ENCODE measurements around the gene SLC27A1. TPM values are rescaled to one million over a fixed set of nuclear protein-coding genes. Genes with fewer than 3 reads are reported as not detected.

Gene SLC27A1
- 10 to 100 TPM in 2 of 3 donors, 1 to 10 TPM in 1; 9.7 to 10.8 (median 10.3) TPM for polyA plus RNA-seq (ENCODE audit: insufficient read length in 3 of 3)

GRCh38 chr19:17470068-17470841 is at the start of gene SLC27A1:
TSS of gene SLC27A1 (plus strand) at chr19:17470524. CDS start at chr19:17470541, 17 bp downstream.
- DNase-seq (ENCODE audit: low read depth in 3 of 3, low spot score in 2 of 3): peak; percentile 96 to 98 (median 97)

- no peak for DNase-seq (ENCODE audit: low read depth in 3 of 3, low spot score in 2 of 3)
Observed at GRCh38 chr19:17421942-17422341, 48.4 kb upstream of the SLC27A1 start.

- DNase-seq (ENCODE audit: low read depth in 3 of 3, low spot score in 2 of 3): no peak
Observed at GRCh38 chr19:17423429-17424208, 46.7 kb upstream of the SLC27A1 start.

GRCh38 chr19:17424743-17425365 is 45.5 kb upstream of the SLC27A1 start:
- no peak for DNase-seq (ENCODE audit: low read depth in 3 of 3, low spot score in 2 of 3)

GRCh38 chr19:17429641-17430113 is 40.6 kb upstream of the SLC27A1 start:
- DNase-seq (ENCODE audit: low read depth in 3 of 3, low spot score in 2 of 3): no peak

- no peak for DNase-seq (ENCODE audit: low read depth in 3 of 3, low spot score in 2 of 3)
Observed at GRCh38 chr19:17431417-17431816, 38.9 kb upstream of the SLC27A1 start.

- no peak for DNase-seq (ENCODE audit: low read depth in 3 of 3, low spot score in 2 of 3)
Observed at GRCh38 chr19:17435218-17435617, 35.1 kb upstream of the SLC27A1 start.

- no peak for DNase-seq (ENCODE audit: low read depth in 3 of 3, low spot score in 2 of 3)
Observed at GRCh38 chr19:17436094-17436873, 34.0 kb upstream of the SLC27A1 start.

GRCh38 chr19:17436874-17437267 is 33.5 kb upstream of the SLC27A1 start:
- DNase-seq (ENCODE audit: low read depth in 3 of 3, low spot score in 2 of 3): no peak

- DNase-seq (ENCODE audit: low read depth in 3 of 3, low spot score in 2 of 3): no peak
Observed at GRCh38 chr19:17441241-17442021, 28.9 kb upstream of the SLC27A1 start.

- no peak for DNase-seq (ENCODE audit: low read depth in 3 of 3, low spot score in 2 of 3)
Observed at GRCh38 chr19:17445526-17446165, 24.7 kb upstream of the SLC27A1 start.

GRCh38 chr19:17447704-17448130 is 22.6 kb upstream of the SLC27A1 start:
- DNase-seq (ENCODE audit: low read depth in 3 of 3, low spot score in 2 of 3): no peak

GRCh38 chr19:17448131-17448967 is 22.0 kb upstream of the SLC27A1 start, which contains the start of gene TMEM221:
TSS of gene TMEM221 (minus strand) at chr19:17448668. CDS start at chr19:17448462, 206 bp downstream.
- DNase-seq (ENCODE audit: low read depth in 3 of 3, low spot score in 2 of 3): no peak

- no peak for DNase-seq (ENCODE audit: low read depth in 3 of 3, low spot score in 2 of 3)
Observed at GRCh38 chr19:17450264-17451075, 19.9 kb upstream of the SLC27A1 start.

GRCh38 chr19:17451820-17452219 is 18.5 kb upstream of the SLC27A1 start:
- DNase-seq (ENCODE audit: low read depth in 3 of 3, low spot score in 2 of 3): no peak

GRCh38 chr19:17454576-17455071 is 15.7 kb upstream of the SLC27A1 start:
- DNase-seq (ENCODE audit: low read depth in 3 of 3, low spot score in 2 of 3): no peak
